Stimulated activated CD4-positive, alpha-beta T cell treated with anti-CD3 and anti-CD28 coated beads, TNF-alpha, amount 100 ng/mL, for 4 hours (primary cell): ENCODE measurements around the gene ZP4.

Experiments used
- DNase-seq, 3 experiments: peaks; one replicate each; pipeline ENCODE4 v3.0.0-alpha.2; 2020; ENCODE audit warnings: low read depth in 3 of 3

Gene ZP4

GRCh38 chr1:237890822-237891221, at the start of gene ZP4:
ZP4 (minus strand) TSS chr1:237890922; CDS start chr1:237890635, 287 bp downstream.
- DNase-seq = no peak

GRCh38 chr1:237938553-237938952, 47.8 kb upstream of the ZP4 start:
- DNase-seq = no peak

GRCh38 chr1:237938068-237938467, 47.3 kb upstream of the ZP4 start:
- DNase-seq = no peak

GRCh38 chr1:237932816-237933215, 42.1 kb upstream of the ZP4 start:
- no peak for DNase-seq

GRCh38 chr1:237931581-237931980, 40.9 kb upstream of the ZP4 start:
- no peak for DNase-seq

GRCh38 chr1:237927198-237927597, 36.5 kb upstream of the ZP4 start:
- DNase-seq = no peak

- DNase-seq = no peak
These were observed 30.6 kb upstream of the ZP4 start for GRCh38 chr1:237921306-237921705.

GRCh38 chr1:237913345-237913744, 22.6 kb upstream of the ZP4 start:
- DNase-seq = no peak

- DNase-seq = no peak
These were observed 21.2 kb upstream of the ZP4 start for GRCh38 chr1:237911911-237912310.

GRCh38 chr1:237910834-237911233, 20.1 kb upstream of the ZP4 start:
- no peak for DNase-seq

- DNase-seq = no peak
These were observed 13.2 kb upstream of the ZP4 start for GRCh38 chr1:237903961-237904360.

GRCh38 chr1:237902960-237903743, 12.4 kb upstream of the ZP4 start:
- DNase-seq = no peak

- DNase-seq = no peak
These were observed 10.7 kb upstream of the ZP4 start for GRCh38 chr1:237901299-237901934.

- DNase-seq = no peak
These were observed 4.9 kb upstream of the ZP4 start for GRCh38 chr1:237895630-237896029.

- no peak for DNase-seq
These were observed 3.4 kb upstream of the ZP4 start for GRCh38 chr1:237894131-237894530.

- DNase-seq = no peak
These were observed 1.3 kb upstream of the ZP4 start for GRCh38 chr1:237891979-237892378.

- DNase-seq = no peak
These were observed 544 bp upstream of the ZP4 start for GRCh38 chr1:237891266-237891665.

GRCh38 chr1:237890416-237890815, 306 bp downstream of the ZP4 start:
- DNase-seq = no peak

- DNase-seq = no peak
These were observed 2.6 kb downstream of the ZP4 start for GRCh38 chr1:237888143-237888542.

GRCh38 chr1:237887542-237887941, 3.2 kb downstream of the ZP4 start:
- DNase-seq = no peak

- no peak for DNase-seq
These were observed 6.5 kb downstream of the ZP4 start for GRCh38 chr1:237884237-237884636.

GRCh38 chr1:237879195-237879594, 11.5 kb downstream of the ZP4 start:
- DNase-seq = no peak

GRCh38 chr1:237878406-237878805, 12.3 kb downstream of the ZP4 start:
- no peak for DNase-seq
